ENCODE results near the gene AOPEP. TPM values are rescaled to one million over a fixed set of nuclear protein-coding genes. Genes with fewer than 3 reads are reported as not detected.

Gene AOPEP
- polyA plus RNA-seq, 2 of the 4 experiments (the other 2 are of a cell fraction): 226 to 266 TPM

DNA sequence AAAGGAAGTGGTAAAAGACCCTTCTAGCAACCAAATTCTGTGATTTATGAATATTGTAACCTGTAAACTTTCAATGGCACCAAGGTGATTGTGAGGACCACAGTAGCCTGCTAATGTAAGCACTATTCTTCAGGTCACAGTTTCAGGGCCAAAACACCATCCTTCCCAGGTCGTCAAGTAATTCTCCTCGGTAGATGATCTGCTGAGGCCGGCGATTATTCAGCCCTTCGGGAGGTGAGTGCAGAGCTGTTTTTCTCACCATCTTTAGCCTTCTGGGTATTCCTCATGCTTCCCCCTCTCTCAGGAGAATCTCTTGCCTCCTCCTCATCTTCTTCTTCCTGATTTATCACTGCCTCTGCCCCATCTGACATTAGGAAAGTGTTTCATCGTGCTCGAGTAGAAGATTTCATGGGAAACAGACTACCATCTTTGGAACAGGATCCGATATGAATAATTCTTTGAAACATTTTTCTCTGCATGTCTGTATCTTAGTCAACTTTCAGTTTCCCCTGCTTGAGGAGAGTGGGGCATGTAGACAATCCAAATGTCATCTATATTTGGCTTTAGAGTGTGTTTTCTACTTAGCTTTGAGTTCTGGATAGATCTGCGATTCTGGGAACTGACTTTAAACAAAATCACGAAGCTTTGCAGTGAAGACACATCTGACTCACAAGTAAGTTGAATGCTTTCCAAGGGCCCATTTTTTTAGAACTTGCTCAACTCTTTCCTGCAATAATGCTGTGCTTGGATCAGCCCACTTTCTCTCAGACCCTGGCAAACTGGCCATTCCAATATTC is 173.9 kb downstream of the AOPEP start:
- POLR2A ChIA-PET: interaction anchor here (0.9 to 4.0 kb wide), 10 partner anchors 9 to 174 kb away, joined by 3 to 17 read pairs (median 5); partner anchors contain the start of gene AOPEP
- ATAC-seq: peak; percentile 73 to 81
- Histone ChIP-seq H3K9me3 (no peaks in the 10 kb centered on the region), H3K4me2 (peak overlapping the region; percentile 89), H3K27ac (peak overlapping the region; percentile 97 to 99), H3K4me3 (peak overlapping the region; percentile 24), H3K4me1 (peaks cover 90% of the 10 kb centered on the region)
- WGBS (ENCODE audit: missing lambda C conversion rate): 2% methylated on average over 10 of the region's 10 CpGs
- DNase-seq (ENCODE audit: low read depth in 1 of 2, low spot score in 1 of 2): peak in 1 of 2 experiments; percentile 83
- CTCF ChIA-PET: interaction anchor here (0.9 to 7.8 kb wide), 7 partner anchors 11 to 219 kb away, joined by 3 to 48 read pairs (median 3); no protein-coding TSS in a partner anchor
- peak; percentile 76 for FAIRE-seq
- no peak for TF ChIP-seq NPAS2 (CRISPR knock-in tag; IDR thresholded peaks at IDR 0.05; ENCODE audit: borderline replicate concordance)
- TF ChIP-seq TFCP2L1 (CRISPR knock-in tag; IDR thresholded peaks at IDR 0.05): no peak; the same call in 1 of the 2 replicates
- TF ChIP-seq TP53 (CRISPR knock-in tag; IDR thresholded peaks at IDR 0.05): peak; percentile 58; the same call in 1 of the 2 replicates
- TF ChIP-seq HOXA7 (CRISPR knock-in tag; IDR thresholded peaks at IDR 0.05): peak; percentile 64; the same call in 1 of the 2 replicates
- peak; percentile 30; the same call in 1 of the 3 replicates for TF ChIP-seq SMC3 (IDR thresholded peaks at IDR 0.05)
- TF ChIP-seq, protein P1, sequence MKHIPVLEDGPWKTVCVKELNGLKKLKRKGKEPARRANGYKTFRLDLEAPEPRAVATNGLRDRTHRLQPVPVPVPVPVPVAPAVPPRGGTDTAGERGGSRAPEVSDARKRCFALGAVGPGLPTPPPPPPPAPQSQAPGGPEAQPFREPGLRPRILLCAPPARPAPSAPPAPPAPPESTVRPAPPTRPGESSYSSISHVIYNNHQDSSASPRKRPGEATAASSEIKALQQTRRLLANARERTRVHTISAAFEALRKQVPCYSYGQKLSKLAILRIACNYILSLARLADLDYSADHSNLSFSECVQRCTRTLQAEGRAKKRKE (CRISPR knock-in tag; IDR thresholded peaks at IDR 0.05; ENCODE audit: low read depth): no peak
- TF ChIP-seq, protein P2, sequence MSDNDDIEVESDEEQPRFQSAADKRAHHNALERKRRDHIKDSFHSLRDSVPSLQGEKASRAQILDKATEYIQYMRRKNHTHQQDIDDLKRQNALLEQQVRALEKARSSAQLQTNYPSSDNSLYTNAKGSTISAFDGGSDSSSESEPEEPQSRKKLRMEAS (IDR thresholded peaks at IDR 0.05): 0 out of 2 replicates have a peak, but pooled peaks have one; percentile 28
- TF ChIP-seq JUNB (IDR thresholded peaks at IDR 0.05): peak; percentile 84
- TF ChIP-seq CBX2 (IDR thresholded peaks at IDR 0.05; ENCODE audit: borderline replicate concordance, low read depth): no peak
- peak; percentile 63; the same call in 1 of the 2 replicates for TF ChIP-seq FOSL2 (IDR thresholded peaks at IDR 0.05)
- TF ChIP-seq FOSL2 (CRISPR knock-in tag; IDR thresholded peaks at IDR 0.05): peak; percentile 86
- TF ChIP-seq JUN (IDR thresholded peaks at IDR 0.05): peak; percentile 80 to 94; a peak in 4 of 5 replicates
- no peak for TF ChIP-seq SREBF2 (IDR thresholded peaks at IDR 0.05)
- TF ChIP-seq ZFP36 (IDR thresholded peaks at IDR 0.05; ENCODE audit: borderline replicate concordance, partially characterized antibody): no peak
- TF ChIP-seq RCOR1 (IDR thresholded peaks at IDR 0.05; ENCODE audit: low read depth, low read length): no peak
- no peak for TF ChIP-seq ZSCAN20 (CRISPR knock-in tag; IDR thresholded peaks at IDR 0.05)
- TF ChIP-seq, protein P3, sequence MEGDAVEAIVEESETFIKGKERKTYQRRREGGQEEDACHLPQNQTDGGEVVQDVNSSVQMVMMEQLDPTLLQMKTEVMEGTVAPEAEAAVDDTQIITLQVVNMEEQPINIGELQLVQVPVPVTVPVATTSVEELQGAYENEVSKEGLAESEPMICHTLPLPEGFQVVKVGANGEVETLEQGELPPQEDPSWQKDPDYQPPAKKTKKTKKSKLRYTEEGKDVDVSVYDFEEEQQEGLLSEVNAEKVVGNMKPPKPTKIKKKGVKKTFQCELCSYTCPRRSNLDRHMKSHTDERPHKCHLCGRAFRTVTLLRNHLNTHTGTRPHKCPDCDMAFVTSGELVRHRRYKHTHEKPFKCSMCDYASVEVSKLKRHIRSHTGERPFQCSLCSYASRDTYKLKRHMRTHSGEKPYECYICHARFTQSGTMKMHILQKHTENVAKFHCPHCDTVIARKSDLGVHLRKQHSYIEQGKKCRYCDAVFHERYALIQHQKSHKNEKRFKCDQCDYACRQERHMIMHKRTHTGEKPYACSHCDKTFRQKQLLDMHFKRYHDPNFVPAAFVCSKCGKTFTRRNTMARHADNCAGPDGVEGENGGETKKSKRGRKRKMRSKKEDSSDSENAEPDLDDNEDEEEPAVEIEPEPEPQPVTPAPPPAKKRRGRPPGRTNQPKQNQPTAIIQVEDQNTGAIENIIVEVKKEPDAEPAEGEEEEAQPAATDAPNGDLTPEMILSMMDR (IDR thresholded peaks at IDR 0.05): no peak
- TF ChIP-seq HOXB13 (CRISPR knock-in tag; IDR thresholded peaks at IDR 0.05; ENCODE audit: low read depth): peak; percentile 73; the same call in 1 of the 2 replicates
- TF ChIP-seq, protein P4, sequence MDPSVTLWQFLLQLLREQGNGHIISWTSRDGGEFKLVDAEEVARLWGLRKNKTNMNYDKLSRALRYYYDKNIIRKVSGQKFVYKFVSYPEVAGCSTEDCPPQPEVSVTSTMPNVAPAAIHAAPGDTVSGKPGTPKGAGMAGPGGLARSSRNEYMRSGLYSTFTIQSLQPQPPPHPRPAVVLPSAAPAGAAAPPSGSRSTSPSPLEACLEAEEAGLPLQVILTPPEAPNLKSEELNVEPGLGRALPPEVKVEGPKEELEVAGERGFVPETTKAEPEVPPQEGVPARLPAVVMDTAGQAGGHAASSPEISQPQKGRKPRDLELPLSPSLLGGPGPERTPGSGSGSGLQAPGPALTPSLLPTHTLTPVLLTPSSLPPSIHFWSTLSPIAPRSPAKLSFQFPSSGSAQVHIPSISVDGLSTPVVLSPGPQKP (IDR thresholded peaks at IDR 0.05; ENCODE audit: low read depth, low read length): no peak
- TF ChIP-seq MYC (IDR thresholded peaks at IDR 0.05; ENCODE audit: borderline replicate concordance, low read length): no peak
- TF ChIP-seq RFX5 (IDR thresholded peaks at IDR 0.05): no peak
- TF ChIP-seq MAFK (IDR thresholded peaks at IDR 0.05; ENCODE audit: partially characterized antibody): peak; percentile 15
- no peak; the same call in none of the 2 replicates for TF ChIP-seq EHF (CRISPR knock-in tag; IDR thresholded peaks at IDR 0.05)
- TF ChIP-seq MAZ (IDR thresholded peaks at IDR 0.05; ENCODE audit: borderline replicate concordance, low read depth, low read length): no peak
- TF ChIP-seq, protein P5, sequence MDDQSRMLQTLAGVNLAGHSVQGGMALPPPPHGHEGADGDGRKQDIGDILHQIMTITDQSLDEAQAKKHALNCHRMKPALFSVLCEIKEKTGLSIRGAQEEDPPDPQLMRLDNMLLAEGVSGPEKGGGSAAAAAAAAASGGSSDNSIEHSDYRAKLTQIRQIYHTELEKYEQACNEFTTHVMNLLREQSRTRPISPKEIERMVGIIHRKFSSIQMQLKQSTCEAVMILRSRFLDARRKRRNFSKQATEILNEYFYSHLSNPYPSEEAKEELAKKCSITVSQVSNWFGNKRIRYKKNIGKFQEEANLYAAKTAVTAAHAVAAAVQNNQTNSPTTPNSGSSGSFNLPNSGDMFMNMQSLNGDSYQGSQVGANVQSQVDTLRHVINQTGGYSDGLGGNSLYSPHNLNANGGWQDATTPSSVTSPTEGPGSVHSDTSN (IDR thresholded peaks at IDR 0.05): no peak
- no peak for TF ChIP-seq HDAC2 (IDR thresholded peaks at IDR 0.05)
- no peak for TF ChIP-seq HEYL (CRISPR knock-in tag; IDR thresholded peaks at IDR 0.05)
- no peak for TF ChIP-seq FOXS1 (CRISPR knock-in tag; IDR thresholded peaks at IDR 0.05)
- no peak; a peak in 1 of 5 replicates for TF ChIP-seq RAD21 (conservative IDR thresholded peaks at IDR 0.05 in 1 of 2, IDR thresholded peaks at IDR 0.05 in 1 of 2)
- TF ChIP-seq ZC3H11A (IDR thresholded peaks at IDR 0.05): no peak
- no peak for TF ChIP-seq RNF2 (IDR thresholded peaks at IDR 0.05; ENCODE audit: borderline replicate concordance, low read depth)
- TF ChIP-seq, protein P6, sequence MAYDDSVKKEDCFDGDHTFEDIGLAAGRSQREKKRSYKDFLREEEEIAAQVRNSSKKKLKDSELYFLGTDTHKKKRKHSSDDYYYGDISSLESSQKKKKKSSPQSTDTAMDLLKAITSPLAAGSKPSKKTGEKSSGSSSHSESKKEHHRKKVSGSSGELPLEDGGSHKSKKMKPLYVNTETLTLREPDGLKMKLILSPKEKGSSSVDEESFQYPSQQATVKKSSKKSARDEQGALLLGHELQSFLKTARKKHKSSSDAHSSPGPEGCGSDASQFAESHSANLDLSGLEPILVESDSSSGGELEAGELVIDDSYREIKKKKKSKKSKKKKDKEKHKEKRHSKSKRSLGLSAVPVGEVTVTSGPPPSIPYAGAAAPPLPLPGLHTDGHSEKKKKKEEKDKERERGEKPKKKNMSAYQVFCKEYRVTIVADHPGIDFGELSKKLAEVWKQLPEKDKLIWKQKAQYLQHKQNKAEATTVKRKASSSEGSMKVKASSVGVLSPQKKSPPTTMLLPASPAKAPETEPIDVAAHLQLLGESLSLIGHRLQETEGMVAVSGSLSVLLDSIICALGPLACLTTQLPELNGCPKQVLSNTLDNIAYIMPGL (CRISPR knock-in tag; IDR thresholded peaks at IDR 0.05; ENCODE audit: borderline replicate concordance): no peak
- no peak for TF ChIP-seq NR3C1 (IDR thresholded peaks at IDR 0.05)
- TF ChIP-seq NFE2L2 (conservative IDR thresholded peaks at IDR 0.05; ENCODE audit: low read length): no peak
